G401.6 (cell line): ENCODE results near the gene KCNE4.

Source experiments
- FAIRE-seq: peaks from 2 replicates; lab custom pipeline; 2012; peaks lifted over from hg19 to GRCh38; lab: Jason Lieb, UNC

KCNE4 gene, protein sequence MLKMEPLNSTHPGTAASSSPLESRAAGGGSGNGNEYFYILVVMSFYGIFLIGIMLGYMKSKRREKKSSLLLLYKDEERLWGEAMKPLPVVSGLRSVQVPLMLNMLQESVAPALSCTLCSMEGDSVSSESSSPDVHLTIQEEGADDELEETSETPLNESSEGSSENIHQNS

GRCh38 chr2:223051693-223052289 is at the start of gene KCNE4:
KCNE4 (plus strand) TSS chr2:223052190; CDS start chr2:223052831, 641 bp downstream.
- FAIRE-seq = no peak

DNA sequence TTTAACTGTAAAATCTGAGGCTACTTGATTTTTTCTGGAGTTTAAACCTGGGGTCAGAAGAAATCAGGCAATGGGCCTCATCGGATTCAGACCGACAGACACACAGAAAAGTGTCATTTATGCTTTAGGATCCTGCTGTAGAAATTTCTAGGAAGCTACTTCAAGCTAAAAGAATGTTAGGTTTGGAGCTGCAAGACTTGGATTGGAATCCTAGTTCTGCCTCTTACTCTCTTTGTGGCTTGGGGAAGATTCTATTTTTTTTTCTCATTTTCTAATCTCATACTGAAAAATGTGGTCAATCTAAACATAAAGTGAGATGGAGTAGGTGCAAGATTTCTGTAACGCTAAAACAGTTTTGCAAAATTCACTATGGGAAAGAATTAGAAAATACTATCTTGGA is 48.8 kb upstream of the KCNE4 start:
- FAIRE-seq = no peak

DNA sequence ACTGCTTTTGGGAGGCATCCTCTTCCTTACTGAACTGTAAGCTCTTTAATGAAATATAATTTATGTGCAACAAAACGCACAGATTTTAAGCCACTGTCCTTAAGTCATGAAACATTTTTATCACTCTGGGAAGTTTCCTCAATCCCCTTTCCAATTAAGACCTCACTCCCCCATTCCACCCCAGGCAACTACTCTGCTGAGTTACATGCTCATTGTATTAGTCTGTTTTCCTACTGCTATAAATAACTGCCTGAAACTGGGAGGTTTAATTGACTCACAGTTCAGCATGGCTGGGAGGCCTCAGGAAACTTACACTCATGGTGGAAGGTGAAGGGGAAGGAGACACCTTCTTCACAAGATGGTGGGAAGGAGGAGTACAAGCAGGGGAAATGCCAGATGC is 46.5 kb upstream of the KCNE4 start:
- no peak for FAIRE-seq

- FAIRE-seq = no peak
Observed at GRCh38 chr2:223007531-223007930, 44.5 kb upstream of the KCNE4 start.

DNA sequence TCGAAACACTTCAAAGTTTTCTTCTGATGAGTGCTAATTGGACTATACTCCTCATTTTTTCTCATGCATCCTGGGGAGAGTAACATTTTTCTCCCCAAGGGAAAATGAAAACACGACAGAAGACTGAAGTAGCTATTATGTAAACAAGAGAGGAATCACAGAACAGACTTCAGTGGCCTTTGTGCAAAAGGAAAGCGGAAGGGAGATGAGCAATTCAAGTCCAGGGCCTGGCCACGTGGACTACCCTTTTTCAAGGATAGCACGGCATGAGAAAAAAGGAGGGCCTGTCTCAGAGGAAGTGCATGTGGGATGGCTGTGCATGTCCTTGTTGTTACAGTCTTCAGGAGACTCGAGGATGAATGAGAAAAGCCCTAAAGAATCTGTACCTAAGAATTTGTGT is 43.8 kb upstream of the KCNE4 start:
- FAIRE-seq = no peak

GRCh38 chr2:223008956-223009355 is 43.0 kb upstream of the KCNE4 start:
- no peak for FAIRE-seq

DNA sequence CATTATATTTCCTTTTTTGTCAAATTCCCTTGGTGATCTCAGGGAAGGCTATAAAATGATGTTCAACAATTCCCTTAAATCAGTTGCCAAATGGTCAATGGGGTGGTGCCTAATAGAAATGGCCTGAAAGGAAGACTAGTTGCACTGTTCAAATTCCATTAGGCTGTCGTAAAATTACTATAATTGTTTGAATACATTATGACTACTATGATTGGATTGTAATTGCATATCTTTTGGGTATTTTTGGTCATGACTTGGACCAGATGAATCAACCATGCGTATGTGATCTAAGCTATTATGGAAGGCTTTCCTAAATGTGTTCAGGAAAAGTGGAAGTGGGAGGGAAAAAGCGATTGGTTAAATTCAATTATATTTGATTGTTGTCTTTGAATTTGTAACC is 41.3 kb upstream of the KCNE4 start:
- FAIRE-seq = no peak

GRCh38 chr2:223012291-223012690 is 39.7 kb upstream of the KCNE4 start:
- FAIRE-seq = no peak

DNA sequence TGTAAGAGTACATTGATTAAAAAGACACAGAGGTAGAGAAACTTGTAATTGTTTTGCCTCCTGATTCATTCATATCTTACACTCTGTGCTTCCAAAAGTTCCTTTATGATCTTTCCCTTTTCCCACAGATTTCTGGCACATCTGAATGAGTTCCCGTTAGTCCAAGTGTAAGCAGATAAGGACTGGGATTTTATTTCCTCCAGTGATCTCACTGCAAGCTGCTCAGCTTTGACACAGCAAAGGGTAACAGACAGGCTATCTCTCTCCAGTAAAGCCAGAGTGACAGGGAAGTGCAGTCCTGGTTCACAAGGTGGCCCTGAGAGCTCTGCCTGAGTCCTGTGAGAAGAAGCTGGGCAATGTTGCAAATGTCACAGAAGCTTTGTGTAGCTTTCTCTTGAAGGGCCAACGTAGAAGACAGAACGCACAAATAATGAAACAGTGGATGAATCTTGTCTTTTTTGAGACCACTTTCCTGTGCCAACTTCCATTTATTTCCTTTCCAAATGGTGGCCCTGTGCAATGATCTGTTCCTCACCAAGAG is 32.5 kb upstream of the KCNE4 start:
- FAIRE-seq = no peak

- no peak for FAIRE-seq
Observed at GRCh38 chr2:223019987-223020717, 31.8 kb upstream of the KCNE4 start.

- no peak for FAIRE-seq
Observed at GRCh38 chr2:223020971-223021675, 30.9 kb upstream of the KCNE4 start.

DNA sequence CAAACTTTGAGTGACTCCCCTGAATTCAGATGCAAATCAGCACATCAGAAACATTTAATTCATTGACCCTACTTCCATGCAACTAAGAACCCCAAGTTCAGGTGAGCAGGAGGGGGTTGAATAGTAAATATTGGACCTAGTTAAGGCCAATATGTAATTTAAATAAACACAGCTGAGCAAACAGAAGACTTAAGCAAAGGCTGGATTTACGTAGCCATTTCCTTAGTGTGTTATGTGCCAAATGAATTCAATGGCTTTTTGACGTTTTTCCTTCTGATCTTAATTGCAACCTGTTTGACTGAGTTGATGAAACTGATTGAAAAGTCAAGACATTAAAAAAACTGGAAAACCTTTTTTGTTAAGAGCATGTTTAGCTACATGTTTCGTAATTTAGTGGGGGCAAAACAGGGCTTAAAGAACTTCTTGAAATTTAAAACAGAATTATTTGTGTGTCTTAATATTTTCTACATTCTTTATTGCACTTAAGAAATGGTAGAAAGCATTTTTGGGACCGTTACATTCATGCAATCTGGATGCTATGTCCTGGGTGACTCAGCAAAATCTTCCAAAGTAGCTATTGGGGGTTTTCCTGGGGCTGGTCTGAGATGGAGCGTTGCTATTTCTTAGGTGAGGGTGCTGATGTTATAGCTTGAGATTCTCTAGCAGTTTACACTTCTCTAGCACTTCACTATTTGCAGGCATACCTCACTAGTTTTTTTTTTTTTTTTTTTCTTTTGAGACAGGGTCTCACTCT is 25.5 kb upstream of the KCNE4 start:
- FAIRE-seq = no peak

- FAIRE-seq = no peak
Observed at GRCh38 chr2:223027442-223027841, 24.5 kb upstream of the KCNE4 start.

- FAIRE-seq = no peak
Observed at GRCh38 chr2:223029287-223029686, 22.7 kb upstream of the KCNE4 start.

DNA sequence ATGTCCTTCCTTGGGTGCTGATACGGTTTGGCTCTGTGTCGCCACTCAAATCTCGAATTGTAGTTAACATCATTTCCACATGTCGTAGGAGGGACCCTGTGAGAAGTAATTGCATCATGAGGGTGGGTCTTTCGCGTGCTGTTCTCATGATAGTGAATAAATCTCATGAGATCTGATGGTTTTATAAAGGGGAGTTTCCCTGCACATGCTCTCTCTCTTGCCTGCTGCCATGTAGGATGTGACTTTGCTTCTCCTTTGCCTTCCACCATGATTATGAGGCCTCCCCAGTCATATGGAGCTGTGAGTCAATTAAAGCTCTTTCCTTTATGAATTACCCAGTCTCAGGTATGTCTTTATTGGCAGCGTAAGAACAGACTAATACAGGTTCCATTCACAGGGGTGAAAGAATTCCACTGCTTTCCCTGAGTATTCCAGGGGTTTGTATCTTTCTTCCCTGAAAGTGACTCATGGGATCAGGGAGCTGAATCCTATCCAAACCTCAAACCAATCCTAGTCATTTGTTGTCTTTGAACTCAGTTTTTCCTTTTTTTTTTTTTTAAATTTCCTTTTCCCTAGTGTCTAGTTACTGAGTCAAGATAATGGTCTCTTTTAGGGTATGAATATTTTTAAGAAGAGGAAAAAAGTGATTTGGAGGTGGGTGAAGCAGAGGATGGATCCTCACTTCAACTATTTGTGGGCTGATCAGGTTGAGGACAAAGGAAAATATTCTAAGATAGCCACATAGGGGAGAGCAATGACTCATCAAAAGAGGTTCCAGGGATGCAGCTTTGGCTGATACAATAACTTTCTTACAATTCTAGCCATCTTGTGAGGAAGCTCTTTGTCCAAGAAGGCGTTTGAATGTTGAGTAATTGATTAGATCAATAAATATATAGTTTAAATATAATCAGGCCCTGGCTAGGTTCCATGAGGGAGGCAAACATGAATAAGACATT is 19.5 kb upstream of the KCNE4 start:
- FAIRE-seq = no peak

GRCh38 chr2:223034221-223034975 is 17.6 kb upstream of the KCNE4 start:
- FAIRE-seq = no peak

DNA sequence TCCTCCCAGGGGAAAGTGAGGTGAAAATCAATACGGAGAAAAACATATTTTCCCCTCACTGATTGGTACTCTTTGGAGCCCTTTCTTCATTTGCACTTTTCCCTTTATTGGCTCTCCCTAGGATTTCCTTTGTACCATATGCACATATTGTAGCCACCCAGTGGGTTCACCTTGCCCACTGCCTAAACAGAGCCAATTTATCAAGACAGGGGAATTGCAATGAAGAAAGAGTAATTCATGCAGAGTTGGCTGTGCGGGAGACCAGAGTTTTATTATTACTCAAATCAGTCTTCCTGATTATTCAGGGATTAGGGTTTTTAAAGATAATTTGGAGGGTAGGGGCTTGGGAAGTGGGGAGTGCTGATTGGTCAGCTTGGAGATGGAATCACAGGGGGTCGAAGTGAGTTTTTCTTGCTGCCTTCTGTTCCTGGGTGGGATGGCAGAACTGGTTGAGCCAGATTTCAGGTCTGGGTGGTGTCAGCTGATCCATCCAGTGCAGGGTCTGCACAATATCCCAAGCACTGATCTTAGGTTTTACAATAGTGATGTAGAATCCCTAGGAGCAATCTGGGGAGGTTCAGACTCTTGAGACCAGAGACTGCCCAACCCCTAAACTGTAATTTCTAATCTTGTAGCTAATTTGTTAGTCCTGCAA is 15.1 kb upstream of the KCNE4 start:
- no peak for FAIRE-seq

GRCh38 chr2:223037445-223037800 is 14.6 kb upstream of the KCNE4 start:
- FAIRE-seq = no peak

- FAIRE-seq = no peak
Observed at GRCh38 chr2:223039618-223040017, 12.4 kb upstream of the KCNE4 start.

DNA sequence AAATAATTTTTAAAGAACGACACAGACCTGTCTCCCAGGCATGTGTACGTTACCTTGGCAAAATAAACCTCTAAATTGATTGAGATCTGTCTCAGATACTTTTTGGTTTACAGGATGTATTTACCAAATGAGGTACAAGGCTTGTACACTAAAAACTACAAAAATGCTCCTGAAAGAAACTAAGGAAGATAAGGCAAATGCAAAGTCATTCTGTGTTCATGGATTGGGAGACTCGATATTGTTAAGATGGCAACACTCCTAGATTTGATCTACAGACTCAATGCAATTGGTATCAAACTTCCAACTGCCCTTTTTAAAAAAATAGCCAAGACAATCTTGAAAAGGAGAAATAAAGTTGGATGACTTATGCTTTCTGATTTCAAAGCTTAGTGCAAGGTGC is 11.5 kb upstream of the KCNE4 start:
- no peak for FAIRE-seq
